SK-N-SH (cell line): Measurements from ENCODE around the gene CLK1. TPM values are rescaled to one million over a fixed set of nuclear protein-coding genes. Genes with fewer than 3 reads are reported as not detected.
A peak's percentile ranks its signal among the peaks of the same experiment; 100 is the strongest.

Experiments used
- CTCF ChIA-PET: fragments of 300-600, 350-600 bp; formaldehyde crosslinking; extraction: SDS; loops from one replicate; lab custom pipeline; 2021; lab: Yijun Ruan, JAX
- POLR2A ChIA-PET: fragments of 350-600 bp; sonication (Branson Sonifier 250); formaldehyde crosslinking; extraction: SDS; loops from one replicate; lab custom pipeline; 2020; ENCODE audit warnings: antibody characterized with exemption, inconsistent platforms; lab: Yijun Ruan, JAX
- DNase-seq: peaks from one replicate; pipeline ENCODE4 v3.0.0; 2012
- H2AFZ ChIP-seq: fragments of 200-600 bp; sonication (generic); 2 replicates; pipeline ENCODE4 v1.8.1; 2016; ENCODE audit warnings: antibody characterized with exemption, mild to moderate bottlenecking, low read depth
- H3F3A ChIP-seq: fragments of 200-600 bp; sonication (generic); replicated peaks from 2 replicates; pipeline ENCODE3; 2016; ENCODE audit warnings: antibody characterized with exemption, mild to moderate bottlenecking; ENCODE audit not compliant: insufficient read depth
- H3K27ac ChIP-seq, 2 experiments: fragments of 200-500 bp in 1 of 2; fragments of 200-600 bp in 1 of 2; sonication (Bioruptor generic) in 1 of 2; sonication (generic), shearing (Covaris generic) in 1 of 2; 2 replicates each; pipeline versions ENCODE4 v1.5.1 to v1.6.1; 2014 to 2016; ENCODE audit warnings: low read depth in 2 of 2, inconsistent platforms in 1 of 2, low read length in 1 of 2, mild to moderate bottlenecking in 1 of 2, mixed read lengths in 1 of 2
- H3K27me3 ChIP-seq: fragments of 200-600 bp; sonication (generic), shearing (Covaris generic); 2 replicates; pipeline ENCODE4 v1.6.1; 2016; ENCODE audit warnings: mixed run types; ENCODE audit not compliant: insufficient read depth
- H3K36me3 ChIP-seq, 2 experiments: fragments of 200-500 bp in 1 of 2; fragments of 200-600 bp in 1 of 2; sonication (Bioruptor generic) in 1 of 2; sonication (generic) in 1 of 2; replicated peaks in 1 of 2; 2 replicates each; pipeline versions ENCODE3 to v1.5.1; 2014 to 2016; ENCODE audit warnings: low read length in 1 of 2, mild to moderate bottlenecking in 1 of 2; ENCODE audit not compliant: insufficient read depth in 2 of 2, control insufficient read depth in 1 of 2
- H3K4me1 ChIP-seq, 2 experiments: fragments of 200-500 bp in 1 of 2; fragments of 200-600 bp in 1 of 2; sonication (Bioruptor generic) in 1 of 2; sonication (generic), shearing (Covaris generic) in 1 of 2; 2 replicates each; pipeline versions ENCODE4 v1.5.1 to v1.6.1; 2014 to 2016; ENCODE audit warnings: low read depth in 1 of 2, low read length in 1 of 2, mixed run types in 1 of 2; ENCODE audit not compliant: insufficient read depth in 2 of 2, control insufficient read depth in 1 of 2
- H3K4me2 ChIP-seq: fragments of 200-600 bp; sonication (generic), shearing (Covaris generic); 2 replicates; pipeline ENCODE4 v1.6.1; 2017; ENCODE audit warnings: mixed run types
- H3K4me3 ChIP-seq, 2 experiments: fragments of 200-500 bp in 1 of 2; fragments of 200-600 bp in 1 of 2; sonication (Bioruptor generic) in 1 of 2; sonication (generic), shearing (Covaris generic) in 1 of 2; 2 replicates each; pipeline versions ENCODE4 v1.5.1 to v1.8.1; 2014 to 2016; ENCODE audit warnings: low read depth in 2 of 2, inconsistent platforms in 1 of 2, low read length in 1 of 2, mild to moderate bottlenecking in 1 of 2, mixed read lengths in 1 of 2, moderate library complexity in 1 of 2
- H3K79me2 ChIP-seq: fragments of 200-600 bp; sonication (generic); 2 replicates; pipeline ENCODE4 v1.8.1; 2017; ENCODE audit warnings: mild to moderate bottlenecking; ENCODE audit not compliant: insufficient read depth
- H3K9ac ChIP-seq: fragments of 200-600 bp; sonication (generic); 2 replicates; pipeline ENCODE4 v1.6.1; 2017; ENCODE audit warnings: mixed run types
- H3K9me2 ChIP-seq: fragments of 200-600 bp; sonication (generic); 2 replicates; pipeline ENCODE4 v1.6.1; 2017; ENCODE audit warnings: mixed run types
- H3K9me3 ChIP-seq: fragments of 200-600 bp; sonication (generic); 2 replicates; pipeline ENCODE4 v1.6.1; 2017; ENCODE audit warnings: mixed run types, mild to moderate bottlenecking, moderate library complexity
- H4K20me1 ChIP-seq: fragments of 200-600 bp; sonication (generic); 2 replicates; pipeline ENCODE4 v1.6.1; 2017; ENCODE audit warnings: mild to moderate bottlenecking, mixed run types; ENCODE audit not compliant: insufficient read depth
- FOXJ3 ChIP-seq: sonication (generic); formaldehyde crosslinking; IDR thresholded peaks from 2 replicates; pipeline ENCODE4 v1.5.1; 2020; ENCODE audit warnings: mild to moderate bottlenecking, missing genetic modification reagents
- FOXM1 ChIP-seq: IDR thresholded peaks from 2 replicates; pipeline ENCODE4 v1.4.0; 2012; ENCODE audit warnings: low read depth, mild to moderate bottlenecking
- GABPA ChIP-seq: IDR thresholded peaks from 2 replicates; pipeline ENCODE4 v1.4.0; 2012; ENCODE audit warnings: low read depth, mild to moderate bottlenecking
- GATA2 ChIP-seq: sonication (generic); formaldehyde crosslinking; IDR thresholded peaks from 2 replicates; pipeline ENCODE4 v1.5.0; 2020; ENCODE audit warnings: mild to moderate bottlenecking, missing genetic modification reagents
- NFIC ChIP-seq: IDR thresholded peaks from 2 replicates; pipeline ENCODE4 v1.4.0; 2012; ENCODE audit warnings: borderline replicate concordance
- RAD21 ChIP-seq: IDR thresholded peaks from 2 replicates; pipeline ENCODE4 v1.6.1; 2012; ENCODE audit warnings: mild to moderate bottlenecking, low read length
- RCOR1 ChIP-seq: fragments of 150-350 bp; IDR thresholded peaks from 2 replicates; pipeline ENCODE4 v1.6.1; 2017; ENCODE audit warnings: antibody characterized with exemption, low read length
- RXRA ChIP-seq: IDR thresholded peaks from 2 replicates; pipeline ENCODE4 v1.4.0; 2012; ENCODE audit warnings: low read depth, mild to moderate bottlenecking, borderline replicate concordance
- TAF1 ChIP-seq: IDR thresholded peaks from 2 replicates; pipeline ENCODE4 v1.6.1; 2012; ENCODE audit warnings: low read depth, mild to moderate bottlenecking, low read length, moderate library complexity, borderline replicate concordance
- TCF12 ChIP-seq: IDR thresholded peaks from 2 replicates; pipeline ENCODE4 v1.4.0; 2012
- USF1 ChIP-seq: IDR thresholded peaks from 2 replicates; pipeline ENCODE4 v1.4.0; 2012; ENCODE audit warnings: low read depth, borderline replicate concordance
- USF2 ChIP-seq: fragments of 150-350 bp; IDR thresholded peaks from 2 replicates; pipeline ENCODE4 v1.6.1; 2017; ENCODE audit warnings: antibody characterized with exemption, low read length, low read depth, borderline replicate concordance
- WGBS: methylation state at CpG from one replicate; pipeline ENCODE4 v1.1.6; 2017; ENCODE audit warnings: low lambda C conversion rate; 5-methylcytosine and 5-hydroxymethylcytosine counted together
- polyA plus RNA-seq, 3 experiments: library from polyadenylated mRNA; depleted of rRNA; stranded (reverse); fragments of >200 nt; gene quantifications; 2 replicates each; pipeline ENCODE4 v1.2.3, GENCODE V29; 2012
- TF ChIP-seq, protein P1 (sequence below): IDR thresholded peaks from 2 replicates; pipeline ENCODE4 v1.4.0; 2012; ENCODE audit warnings: low read depth, borderline replicate concordance

CLK1 gene
- polyA plus RNA-seq, 1 of the 3 experiments (the other 2 are of a cell fraction): 31.1 TPM

DNA sequence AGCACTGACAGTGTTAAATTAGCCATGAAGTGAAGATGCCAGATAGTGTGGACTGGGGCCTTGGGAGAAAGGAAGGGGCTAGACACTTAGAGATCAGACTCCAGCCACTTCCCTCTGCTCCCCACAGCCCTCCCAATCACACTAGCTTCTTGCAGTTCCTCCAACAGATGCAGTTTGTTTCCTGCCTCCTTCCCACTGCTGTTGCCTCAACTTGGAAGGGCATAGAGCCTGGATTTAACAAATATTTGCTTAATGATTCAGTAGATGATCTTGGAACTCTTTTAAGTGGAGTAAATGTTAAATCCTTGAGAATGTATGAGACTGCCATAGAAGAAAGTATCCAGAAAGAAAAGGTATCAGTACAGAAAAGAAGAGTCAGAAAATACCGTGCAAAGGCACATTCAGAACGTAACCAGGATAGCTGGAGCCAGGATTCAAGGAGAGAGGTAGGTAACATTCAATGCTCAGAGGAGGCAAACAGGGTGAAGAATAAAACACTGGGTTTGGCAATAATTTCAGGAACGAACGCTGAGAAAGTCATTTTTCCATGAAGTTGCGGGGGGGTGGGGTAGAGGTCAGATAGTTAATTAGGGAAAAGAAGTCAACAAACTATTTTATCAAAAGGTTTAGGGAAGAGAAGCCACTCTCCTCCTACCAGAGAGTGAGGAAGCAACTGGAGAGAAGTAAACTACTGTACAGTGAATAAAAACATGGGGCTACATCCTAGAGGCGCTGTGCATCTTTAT is 54.0 kb downstream of the CLK1 start:
- DNase-seq: peak; percentile 25

More for the DNA sequence above, 54.0 kb downstream of the CLK1 start:
- Histone ChIP-seq H2AFZ (peak overlapping the region; percentile 57; the same call in 1 of the 2 replicates), H3K9me2 (no peaks in the 10 kb centered on the region), H3K27ac (peak overlapping the region; percentile 77 to 98), H3F3A (peaks cover 12% of the 10 kb centered on the region), H3K27me3 (no peaks in the 10 kb centered on the region), H3K4me2 (peak overlapping the region; percentile 82), H4K20me1 (peaks cover 32% of the 10 kb centered on the region), H3K9me3 (no peaks in the 10 kb centered on the region), H3K79me2 (peaks cover 37% of the 10 kb centered on the region), H3K36me3 (peaks cover 23 to 27% of the 10 kb centered on the region in 2 experiments), H3K4me1 (peaks cover 12 to 20% of the 10 kb centered on the region in 2 experiments; a peak in 3 of 4 replicates), H3K4me3 (peak overlapping the region; percentile 76 to 87), H3K9ac (peak overlapping the region; percentile 98)
- no peak for TF ChIP-seq RXRA
- no peak for TF ChIP-seq USF1
- no peak for TF ChIP-seq FOXJ3 (CRISPR knock-in tag)
- TF ChIP-seq NFIC: no peak
- no peak for TF ChIP-seq RAD21
- no peak for TF ChIP-seq RCOR1
- no peak for TF ChIP-seq USF2
- TF ChIP-seq TAF1: no peak
- no peak for TF ChIP-seq GABPA
- TF ChIP-seq TCF12: no peak
- no peak for TF ChIP-seq GATA2 (CRISPR knock-in tag)
- TF ChIP-seq, protein P1, sequence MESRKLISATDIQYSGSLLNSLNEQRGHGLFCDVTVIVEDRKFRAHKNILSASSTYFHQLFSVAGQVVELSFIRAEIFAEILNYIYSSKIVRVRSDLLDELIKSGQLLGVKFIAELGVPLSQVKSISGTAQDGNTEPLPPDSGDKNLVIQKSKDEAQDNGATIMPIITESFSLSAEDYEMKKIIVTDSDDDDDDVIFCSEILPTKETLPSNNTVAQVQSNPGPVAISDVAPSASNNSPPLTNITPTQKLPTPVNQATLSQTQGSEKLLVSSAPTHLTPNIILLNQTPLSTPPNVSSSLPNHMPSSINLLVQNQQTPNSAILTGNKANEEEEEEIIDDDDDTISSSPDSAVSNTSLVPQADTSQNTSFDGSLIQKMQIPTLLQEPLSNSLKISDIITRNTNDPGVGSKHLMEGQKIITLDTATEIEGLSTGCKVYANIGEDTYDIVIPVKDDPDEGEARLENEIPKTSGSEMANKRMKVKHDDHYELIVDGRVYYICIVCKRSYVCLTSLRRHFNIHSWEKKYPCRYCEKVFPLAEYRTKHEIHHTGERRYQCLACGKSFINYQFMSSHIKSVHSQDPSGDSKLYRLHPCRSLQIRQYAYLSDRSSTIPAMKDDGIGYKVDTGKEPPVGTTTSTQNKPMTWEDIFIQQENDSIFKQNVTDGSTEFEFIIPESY: no peak
- TF ChIP-seq FOXM1: no peak
- POLR2A ChIA-PET: interaction anchor here (1.0 to 2.0 kb wide), 2 partner anchors 54 to 97 kb away, joined by 4 to 6 read pairs; partner anchors contain the start of gene CLK1
- 47% methylated on average over 6 of the region's 6 CpGs for WGBS
- CTCF ChIA-PET: interaction anchor here (0.7 to 3.0 kb wide), 3 partner anchors 79 to 964 kb away, joined by 3 to 18 read pairs (median 3); partner anchors contain the start of gene NIF3L1
